SU-DHL-6 (cell line): ENCODE results near the gene PIR.

ENCODE experiments used
- H2AFZ ChIP-seq: fragments of 200-600 bp; sonication (generic); 2 replicates; pipeline ENCODE4 v1.6.1; 2014; ENCODE audit warnings: low read depth, mild to moderate bottlenecking, moderate library complexity, mixed read lengths, antibody characterized with exemption, low read length; ENCODE audit not compliant: severe bottlenecking
- H3F3A ChIP-seq: fragments of 200-600 bp; shearing (Covaris generic); 2 replicates; pipeline ENCODE4 v1.6.0; 2016; ENCODE audit warnings: antibody characterized with exemption, mild to moderate bottlenecking; ENCODE audit not compliant: insufficient read depth
- H3K27ac ChIP-seq: fragments of 200-600 bp; sonication (generic); 2 replicates; pipeline ENCODE4 v1.5.1; 2016; ENCODE audit warnings: low read depth, mild to moderate bottlenecking, low read length, moderate library complexity, mixed read lengths
- H3K27me3 ChIP-seq: fragments of 200-600 bp; sonication (generic), shearing (Covaris generic); 2 replicates; pipeline ENCODE4 v1.6.0; 2014; ENCODE audit warnings: mild to moderate bottlenecking, low read length
- H3K36me3 ChIP-seq: fragments of 200-600 bp; sonication (generic); 2 replicates; pipeline ENCODE4 v1.6.1; 2014; ENCODE audit warnings: mild to moderate bottlenecking, low read length, mixed read lengths
- H3K4me2 ChIP-seq: fragments of 300-600, 200-600 bp; shearing (Covaris generic), sonication (generic); 2 replicates; pipeline ENCODE4 v1.6.0; 2014; ENCODE audit warnings: low read length, low read depth, mild to moderate bottlenecking; ENCODE audit not compliant: poor library complexity, severe bottlenecking
- H3K4me3 ChIP-seq: fragments of 200-600 bp; sonication (generic); 2 replicates; pipeline ENCODE4 v1.5.1; 2014; ENCODE audit warnings: antibody characterized with exemption, low read length, mild to moderate bottlenecking, mixed read lengths; ENCODE audit not compliant: insufficient read depth, poor library complexity, severe bottlenecking
- H3K79me2 ChIP-seq: fragments of 200-600 bp; sonication (generic); 2 replicates; pipeline ENCODE4 v1.6.1; 2014; ENCODE audit warnings: mild to moderate bottlenecking, low read length, moderate library complexity; ENCODE audit not compliant: insufficient read depth
- H3K9ac ChIP-seq: fragments of 200-600 bp; sonication (generic); 2 replicates; pipeline ENCODE4 v1.7.0; 2014; ENCODE audit warnings: mild to moderate bottlenecking, low read length
- H3K9me2 ChIP-seq: fragments of 200-600 bp; sonication (generic); replicated peaks from 2 replicates; pipeline ENCODE4 v1.6.1; 2014; ENCODE audit warnings: low read length; ENCODE audit not compliant: insufficient read depth
- H3K9me3 ChIP-seq: fragments of 200-600 bp; sonication (generic); 2 replicates; pipeline ENCODE4 v1.6.1; 2014; ENCODE audit warnings: low read length, mixed read lengths; ENCODE audit not compliant: insufficient read depth
- H4K20me1 ChIP-seq: fragments of 200-600 bp; sonication (generic); 2 replicates; pipeline ENCODE4 v1.6.1; 2014; ENCODE audit warnings: low read depth, mild to moderate bottlenecking, antibody characterized with exemption, low read length, moderate library complexity, mixed read lengths
- EZH2phosphoT487 ChIP-seq: fragments of 200-600 bp; sonication (generic), shearing (Covaris generic); conservative IDR thresholded peaks from 2 replicates; pipeline ENCODE4 v1.6.1; 2018; ENCODE audit warnings: mild to moderate bottlenecking, antibody characterized with exemption, low read length, moderate library complexity, mixed read lengths
- TF ChIP-seq, protein P1 (sequence below): fragments of 200-600 bp; sonication (generic); IDR thresholded peaks from one replicate; pipeline ENCODE4 v1.5.1; 2017; ENCODE audit warnings: antibody characterized with exemption, mild to moderate bottlenecking, low read length, moderate library complexity; ENCODE audit not compliant: insufficient read depth, poor library complexity, severe bottlenecking

Gene PIR

GRCh38 chrX:15448010-15448639, 45.0 kb downstream of the PIR start:
- H3K79me2 ChIP-seq = no peaks in the 10 kb centered on the region
- no peak overlapping the region for H3K4me3 ChIP-seq
- no peaks in the 10 kb centered on the region for H4K20me1 ChIP-seq
- no peaks in the 10 kb centered on the region for H3K9me3 ChIP-seq
- no peaks in the 10 kb centered on the region for H3F3A ChIP-seq
- no peaks in the 10 kb centered on the region for H3K27me3 ChIP-seq
- no peaks in the 10 kb centered on the region for H3K36me3 ChIP-seq
- H3K9me2 ChIP-seq = no peaks in the 10 kb centered on the region
- no peak overlapping the region for H3K27ac ChIP-seq
- TF ChIP-seq, protein P1, sequence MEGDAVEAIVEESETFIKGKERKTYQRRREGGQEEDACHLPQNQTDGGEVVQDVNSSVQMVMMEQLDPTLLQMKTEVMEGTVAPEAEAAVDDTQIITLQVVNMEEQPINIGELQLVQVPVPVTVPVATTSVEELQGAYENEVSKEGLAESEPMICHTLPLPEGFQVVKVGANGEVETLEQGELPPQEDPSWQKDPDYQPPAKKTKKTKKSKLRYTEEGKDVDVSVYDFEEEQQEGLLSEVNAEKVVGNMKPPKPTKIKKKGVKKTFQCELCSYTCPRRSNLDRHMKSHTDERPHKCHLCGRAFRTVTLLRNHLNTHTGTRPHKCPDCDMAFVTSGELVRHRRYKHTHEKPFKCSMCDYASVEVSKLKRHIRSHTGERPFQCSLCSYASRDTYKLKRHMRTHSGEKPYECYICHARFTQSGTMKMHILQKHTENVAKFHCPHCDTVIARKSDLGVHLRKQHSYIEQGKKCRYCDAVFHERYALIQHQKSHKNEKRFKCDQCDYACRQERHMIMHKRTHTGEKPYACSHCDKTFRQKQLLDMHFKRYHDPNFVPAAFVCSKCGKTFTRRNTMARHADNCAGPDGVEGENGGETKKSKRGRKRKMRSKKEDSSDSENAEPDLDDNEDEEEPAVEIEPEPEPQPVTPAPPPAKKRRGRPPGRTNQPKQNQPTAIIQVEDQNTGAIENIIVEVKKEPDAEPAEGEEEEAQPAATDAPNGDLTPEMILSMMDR = no peak
- TF ChIP-seq EZH2phosphoT487 = no peak
- H3K9ac ChIP-seq = no peak overlapping the region
- H2AFZ ChIP-seq = no peak overlapping the region
- no peak overlapping the region for H3K4me2 ChIP-seq

DNA sequence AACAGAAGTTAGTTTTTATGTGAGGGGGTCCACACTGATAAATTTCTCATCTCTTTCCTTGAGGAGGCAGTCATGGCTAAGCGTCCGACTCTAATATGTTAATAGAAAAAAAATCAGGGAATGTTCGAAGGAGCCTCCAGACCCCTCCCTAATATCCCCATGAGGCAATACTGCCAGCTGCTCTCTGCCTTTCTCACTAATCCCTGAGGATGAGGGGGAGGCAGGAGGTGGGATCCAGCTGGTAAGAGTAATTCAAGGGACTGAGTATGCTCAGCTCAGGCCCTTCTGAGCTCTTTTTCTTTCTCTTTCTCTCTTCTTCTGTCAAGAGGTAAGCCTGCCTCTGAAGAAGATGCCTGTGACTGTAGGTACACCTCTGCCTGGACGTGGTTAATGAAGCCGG, 51.7 kb downstream of the PIR start:
- no peaks in the 10 kb centered on the region for H3K9me2 ChIP-seq
- no peak overlapping the region for H3K27ac ChIP-seq
- no peak overlapping the region for H3K4me2 ChIP-seq
- H3K27me3 ChIP-seq = no peaks in the 10 kb centered on the region
- H3K9ac ChIP-seq = no peak overlapping the region
- H2AFZ ChIP-seq = no peak overlapping the region
- TF ChIP-seq, protein P1 = no peak
- TF ChIP-seq EZH2phosphoT487 = no peak
- H3F3A ChIP-seq = no peaks in the 10 kb centered on the region
- no peaks in the 10 kb centered on the region for H3K79me2 ChIP-seq
- no peaks in the 10 kb centered on the region for H3K36me3 ChIP-seq
- H4K20me1 ChIP-seq = no peaks in the 10 kb centered on the region
- H3K4me3 ChIP-seq = no peak overlapping the region
- H3K9me3 ChIP-seq = no peaks in the 10 kb centered on the region

DNA sequence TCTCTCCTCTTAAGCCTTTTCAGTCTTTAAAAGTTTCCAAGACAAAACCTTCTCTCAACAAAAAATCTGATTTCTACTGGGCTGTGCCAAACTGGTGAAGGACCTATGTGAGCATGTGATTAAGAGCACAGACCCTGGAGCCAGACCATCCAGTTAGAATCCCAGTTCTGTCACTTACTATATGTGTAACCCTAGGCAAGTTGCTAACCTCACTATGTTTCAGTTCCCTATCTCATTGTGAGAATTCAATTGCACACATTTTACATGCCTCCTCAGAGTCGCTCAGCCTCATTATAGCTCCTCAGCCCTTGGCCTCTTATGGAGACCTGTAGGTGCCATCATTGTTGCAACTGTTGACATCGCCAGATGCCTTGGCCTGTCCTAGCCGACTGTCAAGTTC, 54.8 kb downstream of the PIR start:
- Histone ChIP-seq H3K4me3 (no peak overlapping the region), H3K79me2 (no peaks in the 10 kb centered on the region), H3K9me2 (no peaks in the 10 kb centered on the region), H3F3A (no peaks in the 10 kb centered on the region), H3K36me3 (no peaks in the 10 kb centered on the region), H3K9me3 (no peaks in the 10 kb centered on the region), H3K27ac (no peak overlapping the region), H3K4me2 (no peak overlapping the region), H2AFZ (no peak overlapping the region), H4K20me1 (no peaks in the 10 kb centered on the region), H3K9ac (no peak overlapping the region), H3K27me3 (no peaks in the 10 kb centered on the region)
- TF ChIP-seq EZH2phosphoT487 = no peak
- TF ChIP-seq, protein P1 = no peak
